Raji (cell line): ENCODE results near the gene DNAJC13.
A peak's percentile ranks its signal among the peaks of the same experiment; 100 is the strongest.

Experiments used
- POLR2A ChIP-seq: IDR thresholded peaks from 2 replicates; pipeline ENCODE4 v1.6.1; 2011; ENCODE audit warnings: low read depth, low read length, control low read depth; ENCODE audit not compliant: insufficient read depth

The DNAJC13 gene

GRCh38 chr3:132401255-132401654, 16.0 kb upstream of the DNAJC13 start:
- TF ChIP-seq POLR2A, result no peak

DNA sequence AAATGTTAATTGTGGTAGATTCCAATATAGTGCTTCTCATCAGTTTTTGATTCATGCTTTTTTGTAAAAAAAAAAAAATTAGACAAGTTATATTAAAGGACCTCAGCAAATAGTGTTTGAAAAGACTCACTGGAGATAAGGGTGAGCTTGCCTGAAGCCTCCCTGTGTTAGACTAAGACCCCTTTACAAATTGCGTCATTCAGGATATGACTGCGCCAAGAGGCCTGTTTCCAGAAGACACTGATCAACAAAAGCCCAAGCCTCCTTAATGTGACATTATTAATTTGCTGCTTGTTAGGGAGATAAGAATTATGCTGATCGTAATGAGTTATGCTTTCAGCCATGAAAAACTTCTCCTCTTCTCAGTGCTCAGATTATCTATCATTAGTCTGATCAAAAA, 13.0 kb upstream of the DNAJC13 start:
- no peak for TF ChIP-seq POLR2A

DNA sequence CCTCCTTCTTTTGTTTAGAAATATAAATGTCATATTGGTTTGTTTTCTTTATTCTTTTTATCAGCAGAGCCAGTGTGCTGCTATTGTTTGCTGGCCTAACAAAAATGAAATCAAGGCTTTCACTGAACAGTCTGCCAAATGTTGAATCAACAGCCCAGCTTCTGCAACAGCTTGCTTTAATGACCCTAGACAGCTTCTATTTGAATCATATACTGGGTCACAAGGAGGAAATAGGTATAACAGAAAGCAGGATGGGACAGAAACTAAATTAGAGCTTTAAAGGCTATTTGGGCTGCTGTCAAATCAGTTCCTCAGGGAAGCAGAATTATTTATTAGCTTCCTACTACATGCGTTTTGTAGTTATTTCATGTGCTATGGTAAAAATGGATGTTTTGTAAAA, 12.1 kb upstream of the DNAJC13 start:
- TF ChIP-seq POLR2A, result no peak

DNA sequence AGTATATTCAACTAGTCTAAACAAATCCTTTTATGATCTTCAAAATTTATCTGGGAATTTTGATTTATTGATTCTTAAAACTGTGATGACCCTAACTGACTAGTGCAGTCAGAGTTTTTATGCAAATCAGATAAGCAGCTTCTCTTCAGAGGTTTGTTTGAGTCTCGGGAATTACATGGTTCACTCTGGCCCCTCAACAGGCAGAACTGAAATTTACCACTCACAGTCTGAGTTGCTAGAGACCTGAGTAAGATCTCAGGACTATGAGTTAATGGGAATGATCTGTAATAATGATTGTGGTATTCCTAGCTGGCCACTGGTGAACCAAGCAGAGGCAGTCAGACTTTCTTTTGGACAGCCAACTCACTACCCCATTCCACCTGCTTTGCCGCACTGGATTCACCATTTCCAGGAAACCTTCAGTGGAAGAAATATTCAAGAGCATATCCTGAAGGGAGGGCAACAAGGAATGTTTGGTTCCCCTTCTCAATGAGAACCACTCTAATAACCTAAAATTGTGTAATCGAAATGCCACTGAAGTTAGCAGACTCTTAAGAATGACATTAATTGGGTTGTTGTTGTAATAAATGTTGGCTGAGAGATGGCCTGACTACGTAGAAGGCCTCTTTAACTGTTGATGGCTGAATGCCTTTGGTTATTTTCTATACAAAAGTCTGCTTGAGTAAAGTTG, 11.5 kb upstream of the DNAJC13 start:
- TF ChIP-seq POLR2A, result no peak

DNA sequence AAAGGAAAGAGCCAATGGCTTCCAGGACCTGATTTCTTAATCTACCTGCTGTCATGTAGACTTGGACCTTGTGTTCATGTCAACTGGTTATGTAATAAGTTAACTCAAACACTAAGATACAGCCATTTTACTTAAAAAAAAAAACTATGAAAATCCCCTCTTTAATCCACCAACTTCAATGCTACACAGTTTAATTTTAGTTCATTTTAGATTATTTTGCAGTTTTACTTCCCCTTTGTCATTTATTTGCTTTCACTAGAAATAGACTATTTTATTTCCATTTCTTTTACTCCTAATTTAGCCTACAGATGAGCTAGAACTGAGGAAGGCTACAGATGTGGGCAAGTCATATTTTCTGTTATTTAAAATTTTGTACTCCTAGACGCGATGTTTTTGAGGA, 10.7 kb upstream of the DNAJC13 start:
- TF ChIP-seq POLR2A, result no peak

- TF ChIP-seq POLR2A, result no peak
Observed at GRCh38 chr3:132407025-132407424, 10.3 kb upstream of the DNAJC13 start.

GRCh38 chr3:132414841-132415240, 2.5 kb upstream of the DNAJC13 start:
- no peak for TF ChIP-seq POLR2A

GRCh38 chr3:132416161-132416560, 1.1 kb upstream of the DNAJC13 start:
- no peak for TF ChIP-seq POLR2A

DNA sequence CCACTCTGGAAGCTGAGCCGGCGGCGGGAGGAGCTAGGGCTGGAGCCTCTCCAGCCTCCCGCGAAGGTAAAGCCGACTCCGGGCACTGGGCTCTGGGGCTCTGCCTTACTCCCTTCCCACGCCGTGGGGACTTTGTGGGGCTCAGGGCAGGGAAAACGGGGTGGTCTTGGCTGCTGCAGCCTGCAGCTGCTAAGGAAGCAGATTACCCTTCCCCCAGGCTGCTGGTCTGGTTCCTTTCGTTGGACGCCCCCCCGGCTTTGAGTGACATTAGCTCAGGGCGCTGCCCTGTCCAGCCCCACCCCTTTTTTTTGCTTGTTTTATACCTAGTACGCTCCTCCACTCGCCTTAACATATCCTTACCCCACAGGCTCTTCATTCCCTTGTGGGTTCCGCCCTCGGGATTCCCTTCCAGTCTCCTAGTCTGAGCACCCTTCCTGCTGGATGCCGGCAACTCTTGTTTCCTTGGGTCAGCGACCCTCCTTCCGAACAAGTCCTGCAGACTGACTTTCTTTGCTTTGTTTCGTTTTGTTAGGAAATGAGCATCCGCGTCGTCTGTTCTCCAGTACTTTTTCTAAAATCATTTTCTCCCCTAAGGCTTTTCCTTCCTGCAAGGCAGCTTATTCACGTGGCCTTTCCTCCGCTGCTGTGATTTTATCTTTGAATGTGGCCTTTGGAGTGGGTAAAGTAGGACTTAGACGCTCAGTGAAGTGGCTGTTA, 551 bp downstream of the DNAJC13 start:
- peak; percentile 44; the same call in 1 of the 2 replicates for TF ChIP-seq POLR2A

DNA sequence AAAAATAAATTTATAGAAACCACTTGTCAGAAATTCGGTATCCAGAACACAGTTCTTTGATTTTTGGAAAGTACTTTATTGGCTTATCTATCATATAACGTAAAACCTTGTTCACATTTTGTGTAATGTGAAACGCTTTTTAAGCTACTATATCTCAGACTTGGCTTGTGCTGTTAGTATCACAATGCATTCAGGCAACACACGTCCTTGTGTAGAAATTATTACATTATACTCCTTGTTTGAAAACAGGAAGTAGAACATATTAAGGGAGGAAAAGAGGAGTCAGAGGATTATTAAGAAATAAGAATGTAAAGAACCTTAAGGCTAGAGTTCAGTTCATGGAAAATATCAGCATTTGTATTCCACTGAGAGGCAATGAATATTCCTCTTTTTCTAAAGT, 1.6 kb downstream of the DNAJC13 start:
- TF ChIP-seq POLR2A, result no peak

DNA sequence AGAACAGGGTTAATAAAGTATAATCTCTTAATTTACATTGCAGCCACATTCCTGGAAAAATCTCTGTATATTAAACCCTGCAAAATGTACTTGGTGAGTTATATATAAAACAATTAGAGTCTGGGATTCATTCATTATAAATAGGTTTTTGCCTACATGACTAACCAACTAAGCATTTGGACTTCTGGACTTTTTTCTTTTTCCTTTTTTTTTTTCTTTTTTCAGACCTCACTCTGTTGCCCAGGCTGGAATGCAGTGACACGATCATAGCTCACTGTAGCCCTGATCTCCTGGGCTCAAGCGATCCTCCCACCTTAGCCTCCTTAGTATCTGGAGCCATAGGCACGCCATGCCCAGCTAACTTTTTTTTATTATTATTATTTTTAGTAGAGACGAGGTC, 4.5 kb downstream of the DNAJC13 start:
- TF ChIP-seq POLR2A, result no peak

DNA sequence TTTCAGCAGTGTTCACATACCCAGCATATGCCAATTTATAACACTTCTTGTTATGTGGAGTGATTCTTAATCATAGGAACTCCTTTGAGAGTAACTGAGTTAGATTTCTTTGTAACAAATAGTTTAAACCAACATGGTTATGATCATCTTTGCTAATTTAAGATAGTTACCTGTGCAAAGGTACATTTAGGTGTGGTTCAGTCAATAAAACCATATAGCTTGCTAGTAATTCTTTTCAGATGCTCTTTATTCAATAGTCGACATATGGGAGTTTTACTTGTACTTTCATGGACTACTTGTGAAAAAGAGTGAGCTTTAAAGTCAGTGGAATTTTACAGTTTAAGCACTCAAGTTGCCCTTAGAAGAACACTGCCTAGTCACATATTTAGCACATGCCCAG, 5.2 kb downstream of the DNAJC13 start:
- TF ChIP-seq POLR2A, result no peak

DNA sequence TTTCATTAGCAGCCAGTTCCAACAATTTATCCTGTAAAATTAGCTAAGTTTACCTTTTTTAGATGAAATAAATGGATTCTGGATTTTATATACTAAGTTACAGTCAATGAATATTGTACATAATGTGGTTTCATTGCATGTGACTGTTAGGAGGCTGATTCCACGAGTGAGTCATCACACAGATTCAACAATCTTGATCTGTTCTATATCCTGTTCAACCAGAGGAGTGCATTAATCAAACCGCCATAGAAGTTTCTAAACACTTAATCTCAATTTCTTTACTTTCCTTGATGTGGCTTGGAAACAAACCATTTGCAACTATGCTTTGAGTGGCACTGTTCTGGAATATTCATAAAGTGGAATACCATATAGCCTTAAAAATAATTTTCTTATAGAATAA, 15.3 kb downstream of the DNAJC13 start:
- TF ChIP-seq POLR2A, result no peak

DNA sequence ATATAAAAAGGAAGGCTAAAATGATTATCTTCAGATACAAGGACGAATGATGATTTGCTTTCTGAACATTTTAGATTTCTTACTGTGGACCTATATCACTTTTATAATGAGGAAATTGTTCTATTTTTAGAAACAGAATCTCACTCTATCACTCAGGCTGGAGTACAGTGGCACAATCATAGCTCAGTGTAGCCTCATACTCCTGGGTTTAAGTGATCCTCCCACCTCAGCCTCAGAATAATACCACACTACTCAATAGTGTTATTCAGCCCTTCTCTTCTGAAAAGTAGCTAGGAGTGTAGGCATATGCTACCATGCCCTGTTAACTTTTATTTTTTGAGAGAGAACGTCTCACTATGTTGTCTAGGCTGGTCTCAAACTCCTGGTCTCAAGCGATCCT, 15.8 kb downstream of the DNAJC13 start:
- TF ChIP-seq POLR2A, result no peak

GRCh38 chr3:132435224-132435910, 18.1 kb downstream of the DNAJC13 start:
- TF ChIP-seq POLR2A, result no peak

DNA sequence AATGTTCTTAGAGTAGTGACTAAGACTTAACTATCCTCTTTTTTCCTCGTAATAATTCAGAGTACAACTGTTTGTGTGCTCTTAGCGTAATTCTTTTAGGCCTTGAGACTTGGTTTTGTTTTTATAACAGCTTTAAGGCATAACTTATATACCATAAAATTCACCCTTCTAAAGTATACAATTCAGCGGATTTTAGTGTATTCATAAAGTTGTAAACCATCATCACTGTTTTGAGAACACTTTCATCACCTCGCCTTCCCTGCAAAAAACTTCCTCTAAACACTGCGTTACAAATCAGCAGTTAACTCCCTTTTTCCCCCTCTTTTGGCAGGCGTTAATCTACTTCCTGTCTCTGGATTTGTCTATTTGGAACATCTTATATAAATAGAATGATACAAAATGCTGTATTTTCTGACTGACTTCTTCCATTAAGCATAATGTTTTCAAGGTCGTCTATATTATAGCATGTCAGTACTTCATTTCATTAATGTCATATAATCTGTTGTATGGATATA, 18.7 kb downstream of the DNAJC13 start:
- no peak for TF ChIP-seq POLR2A
